Muscle of leg (tissue), 11 donors: ENCODE measurements around the gene LRRC26. TPM values are rescaled to one million over a fixed set of nuclear protein-coding genes. Genes with fewer than 3 reads are reported as not detected.

Source experiments
- DNase-seq: peaks from one replicate; pipeline ENCODE4 v3.0.0; 2013
- H3K27ac ChIP-seq: one replicate; pipeline ENCODE4 v1.5.1; 2013; ENCODE audit warnings: mild to moderate bottlenecking, low read length, control low read depth
- H3K27me3 ChIP-seq: one replicate; pipeline ENCODE4 v1.6.1; 2013; ENCODE audit warnings: low read length; ENCODE audit not compliant: control insufficient read depth, insufficient read depth
- H3K36me3 ChIP-seq: one replicate; pipeline ENCODE4 v1.6.1; 2013; ENCODE audit warnings: low read length; ENCODE audit not compliant: control insufficient read depth, insufficient read depth
- H3K4me1 ChIP-seq: one replicate; pipeline ENCODE4 v1.6.1; 2013; ENCODE audit warnings: low read length; ENCODE audit not compliant: control insufficient read depth, insufficient read depth
- H3K4me3 ChIP-seq: one replicate; pipeline ENCODE4 v1.5.1; 2013; ENCODE audit warnings: low read length, control low read depth
- H3K9me3 ChIP-seq: replicated peaks from 2 replicates; pipeline ENCODE4 v1.6.1; 2013; ENCODE audit warnings: low read depth, low read length; ENCODE audit not compliant: control insufficient read depth
- WGBS: methylation state at CpG from one replicate; pipeline ENCODE4 v1.1.5; 2013; ENCODE audit warnings: missing lambda C conversion rate; ENCODE audit not compliant: insufficient coverage; 5-methylcytosine and 5-hydroxymethylcytosine counted together
- polyA plus RNA-seq, 8 donors: library from polyadenylated mRNA; unstranded; fragments of 120-200 nt; gene quantifications; one replicate each; pipeline versions ENCODE4 v1.2.1 to v1.2.3, GENCODE V29; 2013; ENCODE audit warnings: inconsistent platforms in 1 of 8, low replicate concordance in 1 of 8; ENCODE audit not compliant: insufficient read length in 8 of 8, insufficient read depth in 1 of 8
- total RNA-seq: library from RNA; stranded (reverse); fragments of 120-200 nt; gene quantifications from one replicate; pipeline ENCODE4 v1.2.4, GENCODE V29; 2013

LRRC26 gene
- total and polyA plus RNA-seq, 9 donors, result 0.14 TPM; not detected in 8

DNA sequence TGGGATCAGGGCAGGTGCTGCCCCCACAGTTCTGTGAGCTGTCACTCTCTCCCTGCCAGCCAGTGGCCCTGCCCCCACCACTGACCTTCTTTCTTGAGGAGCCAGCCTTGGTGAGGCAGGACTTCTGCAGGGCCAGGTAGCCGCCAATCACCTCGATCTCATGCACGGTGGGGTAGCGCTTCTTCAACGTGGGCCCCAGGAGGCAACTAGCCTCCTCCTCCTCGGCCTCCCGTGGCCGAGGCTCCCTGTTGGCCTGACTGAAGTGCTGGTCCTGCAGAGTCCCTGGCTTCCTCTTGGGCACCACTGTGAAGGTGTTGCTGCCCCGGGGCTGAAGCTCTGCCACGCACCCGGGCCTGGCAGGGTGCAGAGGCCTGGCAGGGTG is 29.0 kb upstream of the LRRC26 start:
- 71% methylated on average over 10 of the region's 11 CpGs for WGBS
- peaks cover under 1% of the 10 kb centered on the region for H3K36me3 ChIP-seq
- H3K9me3 ChIP-seq, result no peaks in the 10 kb centered on the region
- DNase-seq, result no peak
- no peak overlapping the region for H3K4me3 ChIP-seq
- H3K4me1 ChIP-seq, result peaks cover 53% of the 10 kb centered on the region
- no peak overlapping the region for H3K27ac ChIP-seq
- no peaks in the 10 kb centered on the region for H3K27me3 ChIP-seq

DNA sequence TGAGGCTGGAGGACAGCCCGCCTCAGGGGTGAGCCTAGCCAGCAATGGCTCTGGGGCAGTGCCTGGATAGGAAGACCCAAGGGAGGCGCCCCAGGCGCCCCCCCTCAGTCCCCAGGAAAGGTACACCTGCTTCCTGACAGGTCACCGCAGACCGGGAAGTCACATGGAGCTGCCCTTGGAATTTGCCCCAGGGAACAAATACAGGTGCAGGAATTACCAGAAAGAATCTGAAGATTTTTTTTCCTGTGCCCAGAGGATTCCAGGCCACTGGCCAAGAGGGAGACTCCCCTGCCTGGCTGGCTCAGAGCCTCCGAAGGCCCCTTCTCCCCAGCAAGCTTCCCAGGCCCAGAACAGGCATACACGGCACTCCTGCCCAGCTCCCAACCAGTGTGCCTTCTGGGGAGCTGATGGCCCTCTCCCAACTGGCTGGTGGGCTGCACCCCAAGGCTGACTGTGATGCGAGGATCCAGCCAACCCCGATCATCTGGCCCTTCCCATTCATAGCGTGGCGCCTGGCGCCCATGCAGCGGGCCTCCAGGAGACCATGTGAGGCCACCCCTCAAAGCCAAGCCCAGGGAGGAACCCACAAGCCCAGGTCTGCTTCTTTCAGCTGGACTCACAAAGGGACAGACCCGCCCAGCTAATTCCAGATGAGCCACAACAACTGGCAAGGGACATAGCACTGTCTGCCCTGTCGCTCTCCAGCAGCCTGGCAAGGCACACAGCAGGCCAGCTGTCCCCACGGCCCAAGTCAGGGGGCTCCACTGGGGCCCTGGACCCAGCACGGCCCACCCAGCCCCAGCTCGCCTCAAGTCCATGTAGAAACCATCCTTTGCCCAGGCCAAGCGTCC is 28.4 kb upstream of the LRRC26 start:
- no peaks in the 10 kb centered on the region for H3K9me3 ChIP-seq
- H3K4me3 ChIP-seq, result no peak overlapping the region
- DNase-seq, result no peak
- no peaks in the 10 kb centered on the region for H3K27me3 ChIP-seq
- no peaks in the 10 kb centered on the region for H3K36me3 ChIP-seq
- 75% methylated on average over 15 of the region's 19 CpGs for WGBS
- peaks cover 48% of the 10 kb centered on the region for H3K4me1 ChIP-seq
- H3K27ac ChIP-seq, result no peak overlapping the region

DNA sequence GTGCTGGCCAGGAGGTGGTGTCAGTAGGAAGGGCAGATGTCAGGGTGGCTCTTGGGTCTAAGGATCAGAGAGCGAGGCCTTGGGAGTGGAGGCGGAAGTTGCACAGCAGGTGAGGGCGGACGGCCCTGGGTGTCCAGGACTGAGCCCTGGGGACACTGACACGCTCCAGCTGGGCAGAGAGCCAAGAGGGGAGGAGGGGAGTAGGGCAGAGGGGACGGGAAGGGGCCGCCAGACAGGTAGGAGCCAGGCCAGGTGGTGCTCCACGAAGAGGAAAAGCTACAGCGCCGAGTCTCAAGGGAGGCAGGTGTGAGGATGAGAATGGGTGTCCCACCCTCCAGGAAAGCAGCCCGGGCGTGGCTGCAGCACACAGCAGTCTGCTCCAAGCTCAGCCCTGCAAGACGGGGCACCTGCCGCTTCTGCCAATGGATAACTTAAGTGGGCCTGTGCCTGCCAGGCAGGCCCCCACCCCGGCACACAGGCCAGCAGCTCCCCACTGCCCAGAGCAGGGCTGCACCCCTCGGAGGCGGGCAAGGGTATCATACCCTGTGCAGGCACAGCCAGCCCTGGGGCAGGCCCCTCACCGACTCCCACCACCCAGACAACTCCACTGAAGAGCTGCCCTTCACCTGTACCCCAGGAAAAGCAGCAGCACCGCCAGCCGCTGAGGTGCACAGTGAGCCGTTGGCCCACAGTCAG is 25.8 kb upstream of the LRRC26 start:
- no peak overlapping the region for H3K27ac ChIP-seq

GRCh38 chr9:137194909-137195308 is 25.1 kb upstream of the LRRC26 start:
- WGBS, result 77% methylated on average over 6 of the region's 10 CpGs
- Histone ChIP-seq H3K4me3 (no peak overlapping the region), H3K36me3 (peaks cover 30% of the 10 kb centered on the region), H3K27ac (no peak overlapping the region), H3K4me1 (peaks cover 52% of the 10 kb centered on the region), H3K9me3 (no peaks in the 10 kb centered on the region), H3K27me3 (no peaks in the 10 kb centered on the region)
- DNase-seq, result no peak

More for the DNA sequence above, 25.8 kb upstream of the LRRC26 start:
- no peak for DNase-seq
- Histone ChIP-seq H3K27me3 (no peaks in the 10 kb centered on the region), H3K4me1 (peaks cover 44% of the 10 kb centered on the region), H3K9me3 (no peaks in the 10 kb centered on the region), H3K4me3 (no peak overlapping the region), H3K36me3 (peaks cover 22% of the 10 kb centered on the region)
- WGBS, result 78% methylated on average over 21 of the region's 21 CpGs

DNA sequence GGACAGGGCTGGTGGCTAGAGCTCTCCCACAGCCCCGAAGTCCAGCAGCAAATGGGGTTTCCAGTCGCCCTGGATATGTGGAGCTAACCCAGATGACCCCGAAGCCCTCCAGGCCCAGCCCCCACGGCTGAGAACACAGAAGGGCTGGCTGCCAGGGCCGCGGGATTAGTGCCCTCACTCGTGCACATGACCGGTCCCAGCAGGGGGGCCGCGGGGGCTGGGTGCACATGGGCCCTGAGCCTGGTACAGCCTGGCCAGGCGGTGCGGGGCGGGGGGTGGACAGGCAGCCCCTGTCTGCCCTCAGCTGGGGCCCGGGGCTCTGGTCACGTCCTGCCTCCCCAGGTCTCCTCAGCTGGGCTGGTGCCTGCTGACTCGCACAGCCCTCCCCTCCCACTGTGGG is 24.5 kb upstream of the LRRC26 start:
- H3K27ac ChIP-seq, result no peak overlapping the region

DNA sequence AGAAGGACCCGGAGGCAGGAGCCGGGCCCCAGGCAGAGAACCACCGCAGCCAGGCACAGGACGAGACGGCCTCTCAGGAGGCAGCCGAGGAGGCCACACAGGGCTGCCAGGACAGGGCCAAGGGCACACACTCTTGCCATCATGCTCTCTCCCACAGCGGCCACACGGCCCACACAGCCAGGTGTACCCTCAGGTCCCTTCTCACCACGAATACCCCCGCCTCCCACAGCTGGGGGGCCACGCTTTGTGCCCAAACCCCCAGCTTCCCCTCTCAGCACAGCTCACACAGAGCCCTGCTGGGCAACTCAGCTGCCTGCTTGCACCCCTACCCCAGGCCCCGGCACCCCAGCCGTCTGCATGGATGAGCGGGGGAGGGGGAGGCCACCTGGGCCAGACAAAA is 23.9 kb upstream of the LRRC26 start:
- Histone ChIP-seq H3K9me3 (no peaks in the 10 kb centered on the region), H3K27me3 (no peaks in the 10 kb centered on the region), H3K4me1 (peaks cover 52% of the 10 kb centered on the region), H3K36me3 (peaks cover 33% of the 10 kb centered on the region), H3K4me3 (no peak overlapping the region), H3K27ac (no peak overlapping the region)
- WGBS, result 74% methylated on average over 11 of the region's 14 CpGs
- no peak for DNase-seq

More for the DNA sequence above, 24.5 kb upstream of the LRRC26 start:
- 62% methylated on average over 16 of the region's 16 CpGs for WGBS
- Histone ChIP-seq H3K4me1 (peaks cover 54% of the 10 kb centered on the region), H3K9me3 (no peaks in the 10 kb centered on the region), H3K4me3 (no peak overlapping the region), H3K36me3 (peaks cover 33% of the 10 kb centered on the region), H3K27me3 (no peaks in the 10 kb centered on the region)
- no peak for DNase-seq

DNA sequence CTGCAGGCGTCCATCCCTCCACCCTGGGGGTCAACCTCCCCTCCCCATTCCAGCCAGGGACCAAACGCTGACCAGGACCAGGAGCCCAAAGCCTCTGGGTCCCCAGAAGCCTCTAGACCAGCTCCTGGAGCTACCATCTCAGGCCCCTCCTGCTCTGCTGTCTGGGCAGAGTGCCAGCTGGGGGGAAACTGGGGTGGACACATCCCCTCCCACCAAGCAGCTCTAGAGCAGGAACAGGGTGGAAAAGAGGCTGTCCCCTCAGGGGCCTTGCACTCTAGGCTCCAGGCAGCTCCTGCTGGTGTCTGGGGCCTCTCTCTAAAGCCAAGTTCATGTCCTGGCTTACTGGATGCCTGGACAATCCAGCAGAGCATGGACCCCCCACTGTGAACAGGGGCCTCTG is 23.0 kb upstream of the LRRC26 start:
- Histone ChIP-seq H3K27ac (no peak overlapping the region), H3K9me3 (no peaks in the 10 kb centered on the region), H3K4me3 (no peak overlapping the region), H3K4me1 (peaks cover 46% of the 10 kb centered on the region), H3K27me3 (no peaks in the 10 kb centered on the region), H3K36me3 (peaks cover 33% of the 10 kb centered on the region)
- DNase-seq, result no peak
- WGBS, result no CpG with 5 or more reads among the region's 2 CpGs

GRCh38 chr9:137192448-137192780 is 22.6 kb upstream of the LRRC26 start:
- no peak overlapping the region for H3K27ac ChIP-seq
- WGBS, result 83% methylated on average over 6 of the region's 10 CpGs
- H3K27me3 ChIP-seq, result no peaks in the 10 kb centered on the region
- H3K36me3 ChIP-seq, result peaks cover 33% of the 10 kb centered on the region
- H3K4me1 ChIP-seq, result peaks cover 46% of the 10 kb centered on the region
- H3K4me3 ChIP-seq, result no peak overlapping the region
- no peak for DNase-seq
- no peaks in the 10 kb centered on the region for H3K9me3 ChIP-seq

DNA sequence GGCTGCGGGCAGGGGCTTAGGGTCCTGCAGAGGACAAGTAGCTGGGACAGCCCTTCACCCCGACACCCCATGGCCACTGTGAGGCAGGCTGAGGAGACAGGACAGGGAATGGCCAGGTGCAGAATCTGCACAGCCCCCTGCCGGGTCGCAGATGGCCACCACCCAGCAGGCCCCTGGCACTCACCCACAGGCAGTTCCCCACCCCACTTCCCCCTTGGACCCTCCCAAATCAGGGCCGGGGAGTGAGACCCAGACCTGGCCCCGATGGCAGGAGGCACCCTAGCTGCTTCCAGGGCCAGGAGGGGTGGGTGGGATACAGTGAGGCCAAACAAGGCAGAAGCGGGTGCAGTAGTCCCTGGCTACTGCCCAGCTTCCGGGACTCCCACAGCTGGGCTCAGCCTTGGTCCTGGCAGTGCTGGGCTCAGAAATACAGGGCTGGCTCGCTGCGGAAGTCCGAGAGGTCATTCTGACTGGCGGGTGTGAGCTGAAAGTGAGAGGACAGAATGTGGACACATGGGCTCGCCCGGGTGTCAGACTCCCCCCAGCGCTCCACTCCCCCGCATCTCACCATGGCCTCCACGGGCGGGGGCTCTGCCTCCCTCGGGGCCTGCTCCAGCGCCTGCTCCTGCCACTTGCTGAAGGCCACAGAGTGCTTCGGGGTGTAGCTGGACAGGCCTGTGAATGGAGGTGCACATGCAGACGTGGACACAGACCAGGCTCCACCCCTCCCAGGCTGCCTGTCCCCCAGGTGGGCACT is 22.0 kb upstream of the LRRC26 start:
- H3K36me3 ChIP-seq, result peaks cover 37% of the 10 kb centered on the region
- no peaks in the 10 kb centered on the region for H3K9me3 ChIP-seq
- 71% methylated on average over 10 of the region's 22 CpGs for WGBS
- no peaks in the 10 kb centered on the region for H3K27me3 ChIP-seq
- H3K4me3 ChIP-seq, result no peak overlapping the region
- peaks cover 49% of the 10 kb centered on the region for H3K4me1 ChIP-seq
- no peak for DNase-seq
- no peak overlapping the region for H3K27ac ChIP-seq

DNA sequence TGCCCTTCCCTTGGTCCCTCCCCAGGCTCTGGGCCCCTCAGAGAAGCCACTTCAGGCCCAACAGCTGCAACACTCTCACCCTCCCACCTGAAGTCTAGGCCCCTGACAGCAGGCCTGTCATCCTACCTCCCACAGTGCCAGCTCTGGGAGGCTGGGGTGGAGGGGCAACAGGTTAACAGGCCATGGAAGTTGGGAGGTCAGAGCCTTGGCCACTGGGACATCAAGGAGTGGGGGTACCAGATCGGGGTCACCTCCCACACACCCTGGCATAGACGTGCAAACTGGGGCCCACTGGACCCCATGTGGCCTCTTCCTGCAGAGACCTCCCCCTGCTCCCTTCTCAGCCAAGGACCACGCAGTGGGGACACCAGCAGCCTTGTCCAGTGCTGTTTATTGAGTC is 21.4 kb upstream of the LRRC26 start:
- WGBS, result 61% methylated on average over 3 of the region's 3 CpGs
- H3K36me3 ChIP-seq, result peaks cover 42% of the 10 kb centered on the region
- no peak overlapping the region for H3K4me3 ChIP-seq
- H3K27me3 ChIP-seq, result no peaks in the 10 kb centered on the region
- H3K27ac ChIP-seq, result no peak overlapping the region
- no peak for DNase-seq
- H3K9me3 ChIP-seq, result no peaks in the 10 kb centered on the region
- H3K4me1 ChIP-seq, result peaks cover 55% of the 10 kb centered on the region
